ENCODE results near the gene PAK5. TPM values are rescaled to one million over a fixed set of nuclear protein-coding genes. Genes with fewer than 3 reads are reported as not detected.

The PAK5 gene
- total and polyA plus RNA-seq, 9 of the 15 experiments (the other 6 are each of a cell fraction or from before 2014, with no cell fraction given) = not detected

DNA sequence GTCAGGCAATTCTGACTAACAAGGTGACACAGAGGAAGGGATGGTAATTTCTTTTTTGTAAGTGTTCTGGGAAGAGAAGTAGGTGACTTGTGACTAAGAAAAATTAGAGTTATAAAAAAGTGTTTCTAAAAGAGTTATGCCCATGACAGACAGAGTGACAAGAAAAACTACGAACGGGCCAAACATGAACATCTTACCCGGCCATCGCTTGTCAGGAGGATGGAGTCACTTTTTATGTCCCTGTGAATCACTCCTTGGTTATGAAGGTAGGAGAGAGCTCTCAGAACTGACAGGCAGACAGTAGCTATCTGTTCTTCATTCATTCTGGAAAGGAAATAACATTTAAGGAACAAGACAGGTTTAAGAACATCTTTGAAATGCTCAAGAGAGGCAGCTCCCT lies 281.5 kb downstream of the PAK5 start:
- BruUV-seq (replicated peaks) = no TSS peak
- no peak overlapping the region for H3K9ac ChIP-seq (ENCODE audit: insufficient read depth in 1 of 2, low read depth in 2 of 2, low read length in 2 of 2)
- H3K4me2 ChIP-seq (ENCODE audit: insufficient read depth, low read length) = no peak overlapping the region
- POLR2A ChIA-PET = no interaction called here
- DNase-seq (ENCODE audit: extremely low read depth in 1 of 4, low spot score in 3 of 4) (no peak), FAIRE-seq (no peak), ATAC-seq (no peak)
- H3K27ac ChIP-seq (ENCODE audit: extremely low read depth, low read depth, low read length) = no peak overlapping the region
- CTCF ChIA-PET (ENCODE audit: low intra/inter-chr PET ratio) = no interaction called here
- H3K4me1 ChIP-seq (replicated peaks in 1 of 2; ENCODE audit: control insufficient read depth in 2 of 2, insufficient read depth in 2 of 2, low read length in 2 of 2) = no peaks in the 10 kb centered on the region
- H3K79me2 ChIP-seq (ENCODE audit: control insufficient read depth, insufficient read depth, low read length) = no peaks in the 10 kb centered on the region
- no peaks in the 10 kb centered on the region for H3K27me3 ChIP-seq (ENCODE audit: control insufficient read depth in 2 of 2, insufficient read depth in 2 of 2, low read length in 2 of 2)
- H3K36me3 ChIP-seq (ENCODE audit: control insufficient read depth, insufficient read depth, low read length) = no peaks in the 10 kb centered on the region
- in situ Hi-C loops (cut with MboI) (no loop called here), intact Hi-C loops (cut with micrococcal nuclease) (no loop called here)
- H3K9me3 ChIP-seq (replicated peaks; ENCODE audit: control insufficient read depth, insufficient read depth, low read depth, low read length) = no peaks in the 10 kb centered on the region
- H3K9me1 ChIP-seq (ENCODE audit: control insufficient read depth, insufficient read depth, low read length) = no peaks in the 10 kb centered on the region
- no peaks in the 10 kb centered on the region for H4K20me1 ChIP-seq (replicated peaks; ENCODE audit: control insufficient read depth, insufficient read depth, low read length)
- no peak overlapping the region for H3K4me3 ChIP-seq
- H2AFZ ChIP-seq (ENCODE audit: low read depth, low read length) = no peak overlapping the region
- 3% methylated on average over 4 of the region's 4 CpGs for WGBS (ENCODE audit: insufficient coverage, low coverage, missing lambda C conversion rate)
- TF ChIP-seq HNRNPK (IDR thresholded peaks at IDR 0.05; ENCODE audit: low read depth, low read length, poor library complexity, severe bottlenecking) = no peak
- no peak for TF ChIP-seq RBM25 (IDR thresholded peaks at IDR 0.05; ENCODE audit: low read depth, low read length, severe bottlenecking)
- TF ChIP-seq TAL1 (IDR thresholded peaks at IDR 0.05) = no peak
- no peak for TF ChIP-seq ZBTB7A (IDR thresholded peaks at IDR 0.05; ENCODE audit: borderline replicate concordance, control insufficient read depth, low read depth, low read length)
- no peak for TF ChIP-seq GABPB1 (CRISPR knock-in tag; IDR thresholded peaks at IDR 0.05)
- TF ChIP-seq, protein P1, sequence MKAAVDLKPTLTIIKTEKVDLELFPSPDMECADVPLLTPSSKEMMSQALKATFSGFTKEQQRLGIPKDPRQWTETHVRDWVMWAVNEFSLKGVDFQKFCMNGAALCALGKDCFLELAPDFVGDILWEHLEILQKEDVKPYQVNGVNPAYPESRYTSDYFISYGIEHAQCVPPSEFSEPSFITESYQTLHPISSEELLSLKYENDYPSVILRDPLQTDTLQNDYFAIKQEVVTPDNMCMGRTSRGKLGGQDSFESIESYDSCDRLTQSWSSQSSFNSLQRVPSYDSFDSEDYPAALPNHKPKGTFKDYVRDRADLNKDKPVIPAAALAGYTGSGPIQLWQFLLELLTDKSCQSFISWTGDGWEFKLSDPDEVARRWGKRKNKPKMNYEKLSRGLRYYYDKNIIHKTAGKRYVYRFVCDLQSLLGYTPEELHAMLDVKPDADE (conservative IDR thresholded peaks at IDR 0.05; ENCODE audit: control insufficient read depth, low read depth, low read length) = no peak
- no peak for TF ChIP-seq COPS2 (conservative IDR thresholded peaks at IDR 0.05)
- TF ChIP-seq, protein P2, sequence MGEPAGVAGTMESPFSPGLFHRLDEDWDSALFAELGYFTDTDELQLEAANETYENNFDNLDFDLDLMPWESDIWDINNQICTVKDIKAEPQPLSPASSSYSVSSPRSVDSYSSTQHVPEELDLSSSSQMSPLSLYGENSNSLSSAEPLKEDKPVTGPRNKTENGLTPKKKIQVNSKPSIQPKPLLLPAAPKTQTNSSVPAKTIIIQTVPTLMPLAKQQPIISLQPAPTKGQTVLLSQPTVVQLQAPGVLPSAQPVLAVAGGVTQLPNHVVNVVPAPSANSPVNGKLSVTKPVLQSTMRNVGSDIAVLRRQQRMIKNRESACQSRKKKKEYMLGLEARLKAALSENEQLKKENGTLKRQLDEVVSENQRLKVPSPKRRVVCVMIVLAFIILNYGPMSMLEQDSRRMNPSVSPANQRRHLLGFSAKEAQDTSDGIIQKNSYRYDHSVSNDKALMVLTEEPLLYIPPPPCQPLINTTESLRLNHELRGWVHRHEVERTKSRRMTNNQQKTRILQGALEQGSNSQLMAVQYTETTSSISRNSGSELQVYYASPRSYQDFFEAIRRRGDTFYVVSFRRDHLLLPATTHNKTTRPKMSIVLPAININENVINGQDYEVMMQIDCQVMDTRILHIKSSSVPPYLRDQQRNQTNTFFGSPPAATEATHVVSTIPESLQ (CRISPR knock-in tag; IDR thresholded peaks at IDR 0.05) = no peak
- TF ChIP-seq ETS2 (tag; IDR thresholded peaks at IDR 0.05; ENCODE audit: borderline replicate concordance, poor library complexity, severe bottlenecking) = no peak
- no peak for TF ChIP-seq NFE2L1 (tag; IDR thresholded peaks at IDR 0.05; ENCODE audit: borderline replicate concordance, low read depth)
- TF ChIP-seq SRSF7 (optimal IDR thresholded peaks at IDR 0.05; ENCODE audit: low read depth, low read length) = no peak
- TF ChIP-seq PML (IDR thresholded peaks at IDR 0.05; ENCODE audit: low read length) = no peak
- TF ChIP-seq, protein P3, sequence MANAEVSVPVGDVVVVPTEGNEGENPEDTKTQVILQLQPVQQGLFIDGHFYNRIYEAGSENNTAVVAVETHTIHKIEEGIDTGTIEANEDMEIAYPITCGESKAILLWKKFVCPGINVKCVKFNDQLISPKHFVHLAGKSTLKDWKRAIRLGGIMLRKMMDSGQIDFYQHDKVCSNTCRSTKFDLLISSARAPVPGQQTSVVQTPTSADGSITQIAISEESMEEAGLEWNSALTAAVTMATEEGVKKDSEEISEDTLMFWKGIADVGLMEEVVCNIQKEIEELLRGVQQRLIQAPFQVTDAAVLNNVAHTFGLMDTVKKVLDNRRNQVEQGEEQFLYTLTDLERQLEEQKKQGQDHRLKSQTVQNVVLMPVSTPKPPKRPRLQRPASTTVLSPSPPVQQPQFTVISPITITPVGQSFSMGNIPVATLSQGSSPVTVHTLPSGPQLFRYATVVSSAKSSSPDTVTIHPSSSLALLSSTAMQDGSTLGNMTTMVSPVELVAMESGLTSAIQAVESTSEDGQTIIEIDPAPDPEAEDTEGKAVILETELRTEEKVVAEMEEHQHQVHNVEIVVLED (CRISPR knock-in tag; IDR thresholded peaks at IDR 0.05) = no peak
- no peak for TF ChIP-seq ZNF507 (tag; conservative IDR thresholded peaks at IDR 0.05)
- TF ChIP-seq RNF2 (IDR thresholded peaks at IDR 0.05) = no peak
- no peak for TF ChIP-seq MYBL2 (IDR thresholded peaks at IDR 0.05; ENCODE audit: low read depth)
- no peak for TF ChIP-seq MYBL2 (CRISPR knock-in tag; IDR thresholded peaks at IDR 0.05; ENCODE audit: borderline replicate concordance)
- no peak for TF ChIP-seq FIP1L1 (IDR thresholded peaks at IDR 0.05; ENCODE audit: low read depth, low read length, poor library complexity, severe bottlenecking)
- TF ChIP-seq ZNF589 (CRISPR knock-in tag; IDR thresholded peaks at IDR 0.05; ENCODE audit: low read depth) = no peak
- TF ChIP-seq RAD51 (IDR thresholded peaks at IDR 0.05; ENCODE audit: borderline replicate concordance, low read depth) = no peak
